GM19467 (cell line): ENCODE data around the gene SLC19A1.

Experiments used
- ATAC-seq: cut with Tn5 transposase; IDR thresholded peaks from one replicate; pipeline ENCODE4 v1.9.1; 2021; ENCODE audit warnings: mild to moderate bottlenecking, moderate library complexity; ENCODE audit not compliant: unreplicated experiment

SLC19A1 gene

GRCh38 chr21:45482899-45483821, 59.1 kb downstream of the SLC19A1 start:
- no peak for ATAC-seq

- no peak for ATAC-seq
These were observed 60.0 kb downstream of the SLC19A1 start for GRCh38 chr21:45481977-45482898.

GRCh38 chr21:45481566-45481965, 60.7 kb downstream of the SLC19A1 start:
- no peak for ATAC-seq

DNA sequence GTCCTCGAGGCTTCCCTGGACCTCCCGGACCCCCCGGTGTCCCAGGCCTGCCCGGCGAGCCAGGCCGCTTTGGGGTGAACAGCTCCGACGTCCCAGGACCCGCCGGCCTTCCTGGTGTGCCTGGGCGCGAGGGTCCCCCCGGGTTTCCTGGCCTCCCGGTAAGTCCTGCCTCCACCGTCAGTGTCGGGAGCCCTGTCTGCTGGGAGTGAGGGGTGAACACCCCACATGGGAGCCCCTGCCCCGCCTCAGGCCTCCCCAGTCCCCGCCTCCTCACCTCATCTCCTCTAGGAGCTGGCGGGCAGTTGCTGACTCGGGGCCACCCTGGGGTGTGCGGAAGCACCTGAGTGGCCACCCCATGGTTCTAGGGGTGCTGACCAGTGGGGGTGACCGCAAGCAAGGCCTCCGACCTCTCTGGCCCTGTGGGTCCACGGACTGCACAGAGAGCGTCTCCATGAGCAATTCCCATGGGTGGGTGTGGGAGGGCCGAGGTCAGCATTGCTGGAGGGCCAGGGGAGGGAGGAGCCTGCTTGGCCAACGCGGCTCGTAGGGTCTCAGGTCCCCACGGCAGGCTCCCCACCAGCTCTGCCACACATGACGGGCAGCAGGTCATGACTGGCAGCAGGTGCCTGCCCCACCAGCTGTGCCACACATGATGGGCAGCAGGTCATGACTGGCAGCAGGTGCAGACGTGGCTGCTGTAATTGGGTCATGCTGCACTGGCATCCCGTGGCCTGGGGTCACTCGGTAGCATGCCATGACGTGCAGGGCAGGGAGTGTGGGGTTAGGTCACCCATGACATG, 61.3 kb downstream of the SLC19A1 start:
- ATAC-seq = no peak

GRCh38 chr21:45479691-45480675, 62.3 kb downstream of the SLC19A1 start:
- ATAC-seq = no peak

DNA sequence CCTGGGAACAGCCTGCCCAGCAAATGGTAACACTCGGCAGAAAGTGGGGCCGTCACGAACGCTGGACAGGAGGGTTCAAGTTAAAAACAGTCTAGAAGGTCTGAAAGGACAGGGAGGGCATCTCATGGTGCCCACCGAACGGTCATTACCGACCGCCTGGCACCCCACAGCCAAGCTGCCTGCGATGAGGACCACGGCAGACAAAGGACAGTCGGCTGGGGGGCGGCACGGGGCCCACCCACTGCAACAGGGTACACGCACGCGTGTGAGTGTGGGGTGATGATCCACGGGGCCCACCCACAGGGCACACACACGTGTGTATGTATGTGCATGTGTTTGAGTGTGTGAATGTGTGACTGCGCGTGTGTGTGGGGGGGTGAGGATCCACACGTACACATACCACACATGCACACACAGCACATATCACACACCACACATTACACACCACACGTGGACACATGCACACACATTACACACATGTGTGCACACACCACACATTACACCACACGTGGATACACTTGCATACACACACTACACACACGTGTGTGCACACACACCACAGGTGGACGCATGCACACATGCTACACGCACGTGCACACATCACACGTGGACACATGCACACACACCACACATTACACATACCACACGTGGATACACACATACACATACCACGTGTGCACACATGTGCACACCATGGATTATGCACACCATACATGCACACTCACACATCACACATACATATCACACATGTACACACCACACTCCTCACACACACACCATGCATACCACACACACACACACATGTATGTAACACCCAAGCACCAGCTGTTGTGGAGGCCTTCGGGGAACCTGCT, 63.2 kb downstream of the SLC19A1 start:
- ATAC-seq = no peak

- ATAC-seq = no peak
These were observed 64.0 kb downstream of the SLC19A1 start for GRCh38 chr21:45478115-45478801.

DNA sequence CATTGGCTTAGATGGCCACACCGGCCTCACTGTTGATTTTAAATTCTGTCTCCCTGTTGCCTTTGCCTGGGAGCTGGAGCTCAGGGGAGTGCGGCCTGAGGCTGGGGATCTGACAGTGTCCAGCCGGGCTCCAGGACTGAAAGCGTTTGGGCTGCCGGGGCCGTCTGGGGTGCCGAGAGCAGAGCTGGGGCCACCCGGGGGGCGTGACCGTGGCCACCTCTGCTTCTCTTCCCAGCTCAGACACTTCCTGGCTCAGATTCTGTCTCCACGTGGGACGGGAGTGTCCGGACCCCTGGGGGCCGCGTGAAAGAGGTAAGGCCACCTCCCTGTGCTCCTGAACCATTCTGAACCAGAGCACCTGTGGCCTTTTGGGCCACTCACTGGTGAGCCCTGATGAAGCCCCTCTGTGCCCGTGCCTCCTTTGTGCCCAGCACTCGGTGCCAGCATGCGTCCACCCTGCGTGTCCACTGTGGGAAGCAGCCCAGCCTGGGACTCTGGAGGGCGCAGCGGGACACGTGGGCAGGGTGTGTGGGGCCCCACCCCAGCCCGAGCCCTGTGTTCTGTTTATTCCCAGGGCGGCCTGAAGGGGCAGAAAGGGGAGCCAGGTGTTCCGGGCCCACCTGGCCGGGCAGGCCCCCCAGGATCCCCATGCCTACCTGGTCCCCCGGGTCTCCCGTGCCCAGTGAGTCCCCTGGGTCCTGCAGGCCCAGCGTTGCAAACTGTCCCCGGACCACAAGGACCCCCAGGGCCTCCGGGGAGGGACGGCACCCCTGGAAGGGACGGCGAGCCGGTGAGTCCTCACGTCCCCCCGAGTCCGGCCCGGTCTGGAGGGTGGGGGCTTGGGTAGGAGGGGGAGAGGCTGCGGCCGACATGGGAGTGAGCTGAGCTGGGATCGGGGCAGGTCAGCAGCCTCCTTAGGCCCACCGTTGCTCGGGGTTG, 64.8 kb downstream of the SLC19A1 start:
- ATAC-seq = no peak

- no peak for ATAC-seq
These were observed 65.7 kb downstream of the SLC19A1 start for GRCh38 chr21:45476582-45476981.

DNA sequence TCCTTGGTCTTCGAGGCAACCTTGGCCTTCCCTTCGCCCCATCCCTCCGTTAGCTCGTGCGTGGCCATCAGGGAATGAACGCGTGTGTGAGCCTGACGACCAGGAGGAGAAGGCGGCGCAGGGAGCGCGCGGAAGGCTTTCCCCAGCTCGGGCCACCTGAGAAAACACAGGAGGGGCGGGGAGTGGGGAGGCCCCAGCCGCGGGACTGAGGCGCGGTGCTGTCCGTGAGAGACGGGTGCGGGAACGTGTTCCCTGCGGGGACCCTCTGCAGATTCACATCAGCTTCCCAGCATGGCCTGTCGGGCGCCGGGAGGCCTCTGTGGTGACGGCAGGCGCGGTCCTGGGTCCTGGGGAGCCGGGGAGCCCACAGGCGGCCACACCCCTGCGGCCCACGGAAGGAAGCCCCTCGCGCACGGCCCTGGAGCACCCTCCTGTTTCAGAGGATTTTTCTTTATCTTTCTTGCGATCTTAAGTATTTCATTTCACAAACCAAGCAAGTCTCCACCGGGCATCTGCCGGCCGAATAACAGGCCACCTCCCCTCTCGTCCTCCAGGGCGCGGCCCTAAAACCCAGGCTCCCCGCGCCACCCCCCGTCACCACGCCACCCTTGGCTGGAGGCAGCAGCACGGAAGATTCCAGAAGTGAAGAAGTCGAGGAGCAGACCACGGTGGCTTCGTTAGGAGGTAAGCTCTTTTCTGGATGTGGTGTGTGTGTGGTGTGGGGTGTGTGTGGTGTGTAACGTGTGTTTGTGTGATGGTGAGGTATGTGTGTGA, 66.3 kb downstream of the SLC19A1 start:
- no peak for ATAC-seq

DNA sequence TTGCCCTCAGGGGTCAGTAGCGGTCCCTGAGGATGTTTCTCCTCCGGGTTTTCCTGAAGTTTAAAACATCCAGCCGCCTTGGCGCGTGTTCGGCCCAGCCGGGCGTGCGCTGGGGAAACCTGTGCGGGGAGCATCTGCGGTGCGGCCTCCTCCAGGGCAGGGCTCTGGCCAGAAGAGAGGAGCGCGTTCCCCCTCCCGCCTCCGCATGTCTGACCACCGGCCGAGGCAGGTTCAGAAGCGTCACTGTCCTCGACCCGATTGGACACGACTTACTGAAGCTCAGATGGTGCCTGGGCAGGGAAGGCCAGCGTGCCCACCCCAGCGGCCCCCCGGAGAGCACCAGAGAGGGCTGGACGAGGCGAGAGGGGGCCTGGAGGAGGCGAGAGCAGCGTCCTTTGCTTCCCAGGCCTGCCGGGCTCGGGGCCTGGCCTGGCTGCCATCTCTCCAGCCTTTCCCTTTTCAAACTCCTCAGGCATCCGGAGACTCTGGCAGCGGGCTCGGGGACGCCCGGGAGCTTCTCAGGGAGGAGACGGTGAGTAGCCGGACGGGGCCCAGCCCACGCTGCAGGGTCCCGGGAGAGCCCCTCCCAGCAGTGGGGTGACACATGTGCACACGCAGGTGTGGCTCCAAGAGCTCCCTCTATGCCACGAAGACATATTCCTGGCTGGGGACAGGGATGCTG, 67.1 kb downstream of the SLC19A1 start:
- no peak for ATAC-seq

- no peak for ATAC-seq
These were observed 67.8 kb downstream of the SLC19A1 start for GRCh38 chr21:45474323-45474950.

GRCh38 chr21:45473496-45474322, 68.5 kb downstream of the SLC19A1 start:
- ATAC-seq = no peak
